Right cardiac atrium (tissue), 5 donors: ENCODE data around the gene NPAS3. TPM values are rescaled to one million over a fixed set of nuclear protein-coding genes. Genes with fewer than 3 reads are reported as not detected.

ENCODE experiments used
- ATAC-seq, 2 donors: fragments of 200-7000 bp; cut with Tn5 transposase; one replicate each; pipeline versions ENCODE4 v1.8.0 to v1.9.1; 2020; ENCODE audit warnings: moderate library complexity in 2 of 2, mild to moderate bottlenecking in 1 of 2
- DNase-seq, 3 donors: peaks; one replicate each; pipeline ENCODE4 v3.0.0-alpha.2; 2020
- H3K27ac ChIP-seq: one replicate; pipeline ENCODE4 v1.5.1; 2013; ENCODE audit warnings: mild to moderate bottlenecking, low read length, control low read depth, moderate library complexity
- H3K27me3 ChIP-seq: one replicate; pipeline ENCODE4 v1.6.1; 2013; ENCODE audit not compliant: control insufficient read depth, insufficient read depth
- H3K4me1 ChIP-seq: one replicate; pipeline ENCODE4 v1.6.1; 2013; ENCODE audit warnings: low read length; ENCODE audit not compliant: control insufficient read depth, insufficient read depth
- H3K4me3 ChIP-seq: one replicate; pipeline ENCODE4 v1.5.1; 2013; ENCODE audit warnings: low read length, control low read depth
- H3K9me3 ChIP-seq: one replicate; pipeline ENCODE4 v1.6.1; 2013; ENCODE audit warnings: low read length; ENCODE audit not compliant: control insufficient read depth
- WGBS: extraction: QIAGEN DNeasy Blood & Tissue Kit; methylation state at CpG from one replicate; pipeline ENCODE4 v1.1.7; 2013; 5-methylcytosine and 5-hydroxymethylcytosine counted together
- intact Hi-C, 4 donors: fragments of 100-400 bp; cut with DNase I; formaldehyde crosslinking; loops; one replicate each; pipeline versions ENCODE4 v1.11.0 to v1.14.0; 2022 to 2023
- polyA plus RNA-seq: library from polyadenylated mRNA; stranded (reverse); fragments of 200-250 nt; gene quantifications from one replicate; pipeline ENCODE4 v1.2.3, GENCODE V29; 2013
- total RNA-seq, 4 donors: library from RNA; stranded (reverse); fragmentation: NEBNext Ultra II Directional; extraction: Animal tissue kit (Norgen Biotek cat#: 25700); gene quantifications; one replicate each; pipeline ENCODE4 v1.2.1, GENCODE V29; 2021
- donor health status: healthy with polysubstance abuse.
- donor health status: DM: no; HTN: yes; CAD: no.
- donor health status: DM: no; HTN: no; CAD: no.
- donor health status: DM: no; HTN: yes; CAD: no; lungs with severe emphysema.
- donor health status: DM: yes; HTN: yes; CAD: no.

Gene NPAS3
- total and polyA plus RNA-seq, 5 donors: 0.48 to 5.7 (median 4.0) TPM

GRCh38 chr14:33229269-33229929 lies 290.7 kb downstream of the NPAS3 start:
- intact Hi-C loops: no loop called here
- H3K4me3 ChIP-seq: no peak overlapping the region
- no peak overlapping the region for H3K27ac ChIP-seq
- H3K4me1 ChIP-seq: no peaks in the 10 kb centered on the region
- H3K27me3 ChIP-seq: no peaks in the 10 kb centered on the region
- WGBS: 51% methylated on average over 10 of the region's 10 CpGs
- DNase-seq: no peak
- H3K9me3 ChIP-seq: no peaks in the 10 kb centered on the region
- no peak for ATAC-seq

DNA sequence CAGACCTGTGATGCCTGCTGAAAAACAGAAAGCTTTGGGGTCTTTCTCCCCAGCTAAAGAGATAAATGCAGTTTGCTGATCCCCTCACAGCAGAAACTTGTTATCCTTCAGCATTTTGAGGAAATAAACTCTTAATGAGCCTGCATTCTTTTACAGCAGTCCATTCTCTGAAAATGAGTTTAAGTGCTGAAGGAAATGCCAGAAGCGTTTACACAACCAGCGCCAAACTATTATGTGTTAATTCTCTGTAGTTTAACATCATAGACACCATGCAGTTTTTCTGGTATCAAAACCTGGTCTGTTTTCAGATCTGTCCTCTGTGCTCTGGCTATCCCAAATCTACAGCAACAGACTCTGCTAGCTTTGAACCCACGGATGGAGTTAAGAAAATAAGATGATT lies 291.3 kb downstream of the NPAS3 start:
- no peak for DNase-seq
- intact Hi-C loops: no loop called here
- no peak for ATAC-seq

GRCh38 chr14:33232031-33232430 lies 293.4 kb downstream of the NPAS3 start:
- 92% methylated on average over 3 of the region's 3 CpGs for WGBS
- intact Hi-C loops: no loop called here
- DNase-seq (no peak), ATAC-seq (no peak)
- Histone ChIP-seq H3K9me3 (no peaks in the 10 kb centered on the region), H3K27ac (no peak overlapping the region), H3K4me1 (no peaks in the 10 kb centered on the region), H3K4me3 (no peak overlapping the region), H3K27me3 (no peaks in the 10 kb centered on the region)

More for the DNA sequence above, 291.3 kb downstream of the NPAS3 start:
- H3K4me3 ChIP-seq: no peak overlapping the region
- 41% methylated on average over 3 of the region's 3 CpGs for WGBS
- no peaks in the 10 kb centered on the region for H3K27me3 ChIP-seq
- no peak overlapping the region for H3K27ac ChIP-seq
- H3K4me1 ChIP-seq: no peaks in the 10 kb centered on the region
- no peaks in the 10 kb centered on the region for H3K9me3 ChIP-seq

DNA sequence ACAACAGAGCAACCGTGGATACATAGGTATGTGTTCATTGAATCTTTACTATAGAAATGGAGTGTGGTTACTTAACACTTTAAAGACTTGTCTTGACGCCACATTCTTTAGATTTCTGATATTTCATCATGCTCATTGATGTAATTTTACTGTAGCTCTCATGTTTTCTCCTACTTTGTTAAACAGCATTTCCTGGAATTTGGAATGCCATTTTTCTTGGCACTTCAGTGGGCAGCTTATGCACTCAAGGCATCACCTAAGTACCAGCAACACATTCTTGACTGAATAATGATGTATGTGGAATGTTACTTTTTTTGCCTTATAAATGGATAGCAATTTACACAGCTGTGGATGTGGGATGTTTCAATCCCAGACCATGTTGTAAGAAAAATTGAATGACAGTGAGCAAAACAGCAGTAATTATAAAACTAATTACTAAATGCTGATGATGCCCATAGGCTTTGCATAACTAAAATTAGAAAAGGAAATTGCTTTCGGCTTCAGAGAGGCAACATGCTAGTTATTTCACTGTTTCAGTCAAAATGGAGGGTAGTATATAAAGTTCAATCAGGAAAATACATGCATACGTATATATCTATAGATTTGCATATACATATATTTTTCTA lies 298.5 kb downstream of the NPAS3 start:
- Histone ChIP-seq H3K4me1 (no peaks in the 10 kb centered on the region), H3K27me3 (no peaks in the 10 kb centered on the region), H3K27ac (no peak overlapping the region), H3K9me3 (no peaks in the 10 kb centered on the region), H3K4me3 (no peak overlapping the region)
- ATAC-seq (no peak), DNase-seq (no peak)
- intact Hi-C loops: no loop called here
- WGBS: 63% methylated on average over 4 of the region's 4 CpGs

GRCh38 chr14:33239465-33239864 lies 300.8 kb downstream of the NPAS3 start:
- Histone ChIP-seq H3K4me3 (no peak overlapping the region), H3K27ac (no peak overlapping the region), H3K4me1 (no peaks in the 10 kb centered on the region), H3K9me3 (no peaks in the 10 kb centered on the region), H3K27me3 (no peaks in the 10 kb centered on the region)
- DNase-seq (no peak), ATAC-seq (no peak)
- intact Hi-C loops: no loop called here
- 75% methylated on average over 1 of the region's 1 CpG for WGBS

DNA sequence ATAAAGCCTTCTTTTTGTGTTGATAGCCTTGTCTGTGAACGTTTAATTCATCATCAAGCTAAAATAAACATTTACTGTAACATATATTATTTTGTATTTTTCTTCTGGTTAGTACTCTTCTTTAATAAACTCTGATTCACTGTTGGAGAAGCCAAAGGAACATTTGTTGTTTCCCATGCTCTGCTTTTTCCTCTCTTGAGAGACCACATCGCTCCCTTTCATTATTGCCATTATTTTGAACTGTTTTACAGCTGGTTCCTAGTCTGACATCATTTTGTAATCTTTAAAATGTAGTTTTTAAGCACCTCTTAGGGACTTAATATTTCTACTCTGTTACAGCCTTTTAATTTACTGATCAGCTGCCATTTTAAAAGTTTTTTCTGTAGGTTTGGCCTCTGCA lies 301.8 kb downstream of the NPAS3 start:
- DNase-seq (no peak), ATAC-seq (no peak)
- Histone ChIP-seq H3K4me3 (no peak overlapping the region), H3K9me3 (no peaks in the 10 kb centered on the region), H3K27ac (no peak overlapping the region), H3K27me3 (no peaks in the 10 kb centered on the region), H3K4me1 (no peaks in the 10 kb centered on the region)
- WGBS: 52% methylated on average over 2 of the region's 2 CpGs
- intact Hi-C loops: no loop called here

DNA sequence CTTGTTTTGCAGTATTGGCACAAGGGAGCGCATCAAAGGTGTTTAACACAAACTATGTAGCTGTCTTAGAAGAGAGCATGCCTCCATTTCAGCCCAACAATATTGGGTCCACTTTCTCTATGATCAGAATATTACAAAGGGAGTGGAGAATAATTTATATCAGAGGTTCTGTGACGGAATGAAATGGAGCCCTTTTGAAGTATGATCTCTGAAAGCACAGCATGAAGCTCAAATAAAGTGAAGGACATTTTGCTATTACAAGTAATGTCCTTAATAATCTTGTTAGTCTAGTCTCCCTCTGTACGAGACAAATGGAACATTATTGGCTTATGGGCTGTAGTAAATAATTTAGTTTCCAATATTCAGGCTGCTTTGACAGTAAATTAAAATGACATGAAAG lies 302.7 kb downstream of the NPAS3 start:
- Histone ChIP-seq H3K4me3 (no peak overlapping the region), H3K4me1 (no peaks in the 10 kb centered on the region), H3K9me3 (no peaks in the 10 kb centered on the region), H3K27ac (no peak overlapping the region), H3K27me3 (no peaks in the 10 kb centered on the region)
- ATAC-seq (no peak), DNase-seq (no peak)
- intact Hi-C loops: no loop called here
- 96% methylated on average over 3 of the region's 3 CpGs for WGBS

GRCh38 chr14:33249233-33249820 lies 310.6 kb downstream of the NPAS3 start:
- 83% methylated on average over 6 of the region's 6 CpGs for WGBS
- intact Hi-C loops: no loop called here
- no peaks in the 10 kb centered on the region for H3K27me3 ChIP-seq

GRCh38 chr14:33250963-33251362 lies 312.3 kb downstream of the NPAS3 start:
- intact Hi-C loops: no loop called here
- ATAC-seq: no peak
- WGBS: 60% methylated on average over 2 of the region's 2 CpGs
- Histone ChIP-seq H3K27ac (no peak overlapping the region), H3K4me3 (no peak overlapping the region), H3K4me1 (no peaks in the 10 kb centered on the region), H3K9me3 (no peaks in the 10 kb centered on the region), H3K27me3 (no peaks in the 10 kb centered on the region)
- DNase-seq: no peak

More at GRCh38 chr14:33249233-33249820, 310.6 kb downstream of the NPAS3 start:
- H3K27ac ChIP-seq: no peak overlapping the region
- H3K4me1 ChIP-seq: no peaks in the 10 kb centered on the region
- H3K4me3 ChIP-seq: no peak overlapping the region
- ATAC-seq (no peak), DNase-seq (no peak)
- H3K9me3 ChIP-seq: no peaks in the 10 kb centered on the region

- 65% methylated on average over 3 of the region's 3 CpGs for WGBS
- intact Hi-C loops: no loop called here
- ATAC-seq: no peak
Measured at GRCh38 chr14:33254342-33254741, 315.7 kb downstream of the NPAS3 start.

DNA sequence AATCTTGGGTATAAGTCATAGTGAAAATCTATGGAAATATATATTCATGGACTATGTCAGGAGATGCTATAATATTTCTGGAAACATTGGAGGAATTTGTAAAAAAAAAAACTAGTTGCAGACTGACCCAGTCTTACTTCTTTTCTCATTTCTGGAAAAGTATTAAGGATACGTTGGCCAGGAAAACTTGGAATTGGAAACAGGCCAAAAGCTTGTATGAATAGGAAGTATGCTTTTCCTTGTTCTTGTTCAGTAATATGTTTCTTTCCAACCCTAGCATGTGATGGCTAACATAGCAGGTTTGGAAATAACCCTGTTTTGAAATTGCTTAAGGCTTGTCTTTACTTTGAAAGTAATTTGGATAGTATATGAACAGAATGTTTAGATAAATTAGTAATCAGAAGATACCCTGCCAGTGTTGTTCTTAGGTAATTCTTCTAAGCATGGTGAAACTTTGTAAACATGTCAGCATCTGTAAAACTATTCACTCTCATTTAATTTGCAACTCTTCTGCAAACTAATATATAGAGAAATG lies 316.2 kb downstream of the NPAS3 start:
- Histone ChIP-seq H3K4me3 (no peak overlapping the region), H3K27ac (no peak overlapping the region), H3K27me3 (no peaks in the 10 kb centered on the region), H3K9me3 (no peaks in the 10 kb centered on the region), H3K4me1 (no peaks in the 10 kb centered on the region)
- intact Hi-C loops: no loop called here
- ATAC-seq (no peak), DNase-seq (no peak)
- WGBS: 21% methylated on average over 1 of the region's 1 CpG

More at GRCh38 chr14:33254342-33254741, 315.7 kb downstream of the NPAS3 start:
- Histone ChIP-seq H3K27me3 (no peaks in the 10 kb centered on the region), H3K4me3 (no peak overlapping the region), H3K9me3 (no peaks in the 10 kb centered on the region), H3K4me1 (no peaks in the 10 kb centered on the region), H3K27ac (no peak overlapping the region)
- DNase-seq: no peak
